ENCODE results near the gene DENND4B. TPM values are rescaled to one million over a fixed set of nuclear protein-coding genes. Genes with fewer than 3 reads are reported as not detected.
A peak's percentile ranks its signal among the peaks of the same experiment; 100 is the strongest.
"Not testable (repeated sequence)": the region's sequence is repeated elsewhere in the genome, so short reads cannot be mapped to it uniquely, and the experiment has no call there.

Gene DENND4B
- total RNA-seq, 1 donor from 2014 or later: 257 TPM

GRCh38 chr1:153907134-153907533, 39.4 kb downstream of the DENND4B start:
- TF ChIP-seq CTCF (IDR thresholded peaks at IDR 0.05): no peak
- intact Hi-C loops (cut with micrococcal nuclease): loop anchor here (2.0 kb wide), 1 partner anchor 16 kb away; the partner anchor contains the start of gene GATAD2B
- H3K27ac Mint-ChIP-seq: no peak overlapping the region
- ChIA-PET CTCF (no interaction called here), POLR2A (no interaction called here)
- DNase-seq (no peak), ATAC-seq (ENCODE audit: low read depth) (no peak)
- no peak overlapping the region for H3K4me3 Mint-ChIP-seq
- peaks cover 49% of the 10 kb centered on the region for H3K4me1 Mint-ChIP-seq
- peaks cover 31% of the 10 kb centered on the region for H3K36me3 Mint-ChIP-seq (ENCODE audit: low read depth)
- no peaks in the 10 kb centered on the region for H3K9me3 Mint-ChIP-seq
- no peaks in the 10 kb centered on the region for H3K27me3 Mint-ChIP-seq

GRCh38 chr1:153906396-153906795, 40.1 kb downstream of the DENND4B start:
- H3K27me3 Mint-ChIP-seq: no peaks in the 10 kb centered on the region
- ATAC-seq (ENCODE audit: low read depth) (no peak), DNase-seq (no peak)
- no peak overlapping the region for H3K4me3 Mint-ChIP-seq
- H3K36me3 Mint-ChIP-seq (ENCODE audit: low read depth): peaks cover 26% of the 10 kb centered on the region
- no peaks in the 10 kb centered on the region for H3K9me3 Mint-ChIP-seq
- peaks cover 46% of the 10 kb centered on the region for H3K4me1 Mint-ChIP-seq
- intact Hi-C loops (cut with micrococcal nuclease): loop anchor here (2.0 kb wide), 1 partner anchor 16 kb away; the partner anchor contains the start of gene GATAD2B
- ChIA-PET POLR2A (no interaction called here), CTCF (interaction anchor here (0.6 kb wide), 1 partner anchor 105 kb away, joined by 3 read pairs; no protein-coding TSS in a partner anchor)
- peak overlapping the region; percentile 35 for H3K27ac Mint-ChIP-seq
- no peak for TF ChIP-seq CTCF (IDR thresholded peaks at IDR 0.05)

- H3K27me3 Mint-ChIP-seq; DNase-seq; POLR2A ChIA-PET; CTCF ChIA-PET; H3K4me3 Mint-ChIP-seq; ATAC-seq (ENCODE audit: low read depth); H3K9me3 Mint-ChIP-seq: not testable (repeated sequence)
- intact Hi-C loops (cut with micrococcal nuclease): loop anchor here (2.0 kb wide), 1 partner anchor 17 kb away; the partner anchor contains the start of gene GATAD2B
- Mint-ChIP-seq H3K36me3 (ENCODE audit: low read depth) (peaks cover 26% of the 10 kb centered on the region), H3K4me1 (peaks cover 45% of the 10 kb centered on the region), H3K27ac (peak overlapping the region; percentile 35)
Observed at GRCh38 chr1:153905908-153906307, 40.6 kb downstream of the DENND4B start.

- no peak overlapping the region for H3K4me3 Mint-ChIP-seq
- no peak for DNase-seq
- ATAC-seq (ENCODE audit: low read depth): no peak
- H3K27ac Mint-ChIP-seq: peak overlapping the region; percentile 12
- intact Hi-C loops (cut with micrococcal nuclease): loop anchor here (5.0 kb wide), 1 partner anchor 37 kb away; no protein-coding TSS in a partner anchor
- H3K4me1 Mint-ChIP-seq: peaks cover 41% of the 10 kb centered on the region
- no peak for TF ChIP-seq CTCF (IDR thresholded peaks at IDR 0.05)
- H3K36me3 Mint-ChIP-seq (ENCODE audit: low read depth): peaks cover 35% of the 10 kb centered on the region
- H3K9me3 Mint-ChIP-seq: no peaks in the 10 kb centered on the region
- no peaks in the 10 kb centered on the region for H3K27me3 Mint-ChIP-seq
- CTCF ChIA-PET: no interaction called here
- POLR2A ChIA-PET: no interaction called here
Observed at GRCh38 chr1:153903841-153904455, 42.6 kb downstream of the DENND4B start.

- TF ChIP-seq CTCF (IDR thresholded peaks at IDR 0.05): no peak
- ChIA-PET CTCF (interaction anchor here (1.1 kb wide), 1 partner anchor 47 kb away, joined by 3 read pairs; the partner anchor contains the start of gene DENND4B), POLR2A (no interaction called here)
- Mint-ChIP-seq H3K4me1 (peaks cover 37% of the 10 kb centered on the region), H3K36me3 (ENCODE audit: low read depth) (peaks cover 38% of the 10 kb centered on the region), H3K27ac (no peak overlapping the region), H3K4me3 (no peak overlapping the region), H3K27me3 (no peaks in the 10 kb centered on the region), H3K9me3 (no peaks in the 10 kb centered on the region)
- ATAC-seq (ENCODE audit: low read depth) (no peak), DNase-seq (no peak)
- intact Hi-C loops (cut with micrococcal nuclease): no loop called here
Observed at GRCh38 chr1:153899509-153899908, 47.0 kb downstream of the DENND4B start.

- Mint-ChIP-seq H3K36me3 (ENCODE audit: low read depth) (peaks cover 48% of the 10 kb centered on the region), H3K4me1 (peaks cover 29% of the 10 kb centered on the region), H3K27ac (peak overlapping the region; percentile 18)
- DNase-seq; H3K27me3 Mint-ChIP-seq; H3K4me3 Mint-ChIP-seq; H3K9me3 Mint-ChIP-seq; intact Hi-C loops (cut with micrococcal nuclease): not testable (repeated sequence)
- ChIA-PET CTCF (interaction anchor here (1.2 kb wide), 1 partner anchor 72 kb away, joined by 3 read pairs; the partner anchor contains the start of gene CREB3L4), POLR2A (interaction anchor here (0.5 to 1.2 kb wide), 3 partner anchors 38 to 67 kb away, joined by 3 to 4 read pairs (median 4); partner anchors contain the start of gene SLC39A1)
- peak; percentile 41 for ATAC-seq (ENCODE audit: low read depth)
Observed at GRCh38 chr1:153895866-153896265, 50.7 kb downstream of the DENND4B start.

GRCh38 chr1:153891042-153891441, 55.5 kb downstream of the DENND4B start:
- ATAC-seq (ENCODE audit: low read depth); CTCF ChIA-PET; H3K9me3 Mint-ChIP-seq; intact Hi-C loops (cut with micrococcal nuclease); H3K4me3 Mint-ChIP-seq; H3K27me3 Mint-ChIP-seq; H3K27ac Mint-ChIP-seq; DNase-seq: not testable (repeated sequence)
- POLR2A ChIA-PET: interaction anchor here (0.6 kb wide), 1 partner anchor 85 kb away, joined by 3 read pairs; no protein-coding TSS in a partner anchor
- H3K4me1 Mint-ChIP-seq: peaks cover 53% of the 10 kb centered on the region
- H3K36me3 Mint-ChIP-seq (ENCODE audit: low read depth): peaks cover 60% of the 10 kb centered on the region

All from activated B cell treated with CpG ODN at 0.5 μM for 24 hours (primary cell).